Thyroid gland (tissue), 4 donors: Measurements from ENCODE around the gene ZNF280B. TPM values are rescaled to one million over a fixed set of nuclear protein-coding genes. Genes with fewer than 3 reads are reported as not detected.
A peak's percentile ranks its signal among the peaks of the same experiment; 100 is the strongest.

Experiments used
- DNase-seq, 2 donors: peaks; one replicate each; pipeline ENCODE4 v3.0.0-alpha.2; 2019
- H3K27ac ChIP-seq, 3 donors: fragments of 200-600 bp; sonication (generic); 1 replicate in 2 of 3; 2 replicates in 1 of 3; pipeline ENCODE4 v1.5.1; 2016 to 2019; ENCODE audit warnings: mild to moderate bottlenecking in 1 of 3, moderate library complexity in 1 of 3
- H3K27me3 ChIP-seq: fragments of 200-600 bp; sonication (generic); one replicate; pipeline ENCODE4 v1.5.1; 2019
- H3K36me3 ChIP-seq, 2 donors: fragments of 200-600 bp; sonication (generic); one replicate each; pipeline ENCODE4 v1.5.1; 2016 to 2019
- H3K4me1 ChIP-seq, 2 donors: fragments of 200-600 bp; sonication (generic); one replicate each; pipeline ENCODE4 v1.5.1; 2017 to 2019
- H3K4me3 ChIP-seq, 3 donors: fragments of 200-600 bp; sonication (generic); replicated peaks in 1 of 3; 1 replicate in 2 of 3; 2 replicates in 1 of 3; pipeline ENCODE4 v1.5.1; 2016; ENCODE audit warnings: mild to moderate bottlenecking in 1 of 3
- H3K9me3 ChIP-seq: fragments of 200-600 bp; sonication (generic); one replicate; pipeline ENCODE4 v1.5.1; 2017
- CTCF ChIP-seq, 6 experiments: fragments of 200-600 bp in 3 of 6; fragments of 450-650 bp in 3 of 6; sonication (generic) in 3 of 6; IDR thresholded peaks; one replicate each; pipeline ENCODE4 v1.5.1; 2016 to 2019; ENCODE audit warnings: antibody characterized with exemption in 6 of 6, mild to moderate bottlenecking in 2 of 6, inconsistent platforms in 1 of 6, moderate library complexity in 1 of 6
- POLR2A ChIP-seq, 2 donors: fragments of 450-650 bp; IDR thresholded peaks; one replicate each; pipeline ENCODE4 v1.6.1; 2017; ENCODE audit warnings: antibody characterized with exemption in 2 of 2, mild to moderate bottlenecking in 2 of 2, moderate library complexity in 1 of 2
- WGBS, 2 donors: methylation state at CpG; one replicate each; pipeline ENCODE4 v1.1.5; 2017; 5-methylcytosine and 5-hydroxymethylcytosine counted together
- intact Hi-C: fragments of 100-400 bp; cut with DNase I; formaldehyde crosslinking; loops from one replicate; pipeline ENCODE4 v1.15.1; 2023
- total RNA-seq, 4 donors: library from RNA; depleted of rRNA; stranded (reverse); fragments of >200 nt; gene quantifications; one replicate each; pipeline ENCODE4 v1.2.3, GENCODE V29; 2016

ZNF280B gene
- total RNA-seq, 4 donors from 2014 or later = 2.2 to 3.1 (median 2.5) TPM

GRCh38 chr22:22521631-22522030 is 13.1 kb upstream of the ZNF280B start:
- TF ChIP-seq CTCF (IDR thresholded peaks at IDR 0.05) = no peak
- 87 to 89% methylated on average over 8 of the region's 8 CpGs for WGBS, 2 donors
- H3K27ac ChIP-seq = no peak overlapping the region
- no peaks in the 10 kb centered on the region for H3K36me3 ChIP-seq
- H3K4me1 ChIP-seq = no peaks in the 10 kb centered on the region
- H3K9me3 ChIP-seq = no peaks in the 10 kb centered on the region
- H3K4me3 ChIP-seq = no peak overlapping the region
- no peak for DNase-seq
- no peaks in the 10 kb centered on the region for H3K27me3 ChIP-seq
- intact Hi-C loops = no loop called here

GRCh38 chr22:22520667-22521602 is 12.4 kb upstream of the ZNF280B start:
- WGBS, 2 donors = 86 to 89% methylated on average over 12 of the region's 12 CpGs
- no peaks in the 10 kb centered on the region for H3K36me3 ChIP-seq
- H3K4me1 ChIP-seq = no peaks in the 10 kb centered on the region
- DNase-seq = no peak
- intact Hi-C loops = no loop called here
- TF ChIP-seq POLR2A (IDR thresholded peaks at IDR 0.05) (no peak), CTCF (IDR thresholded peaks at IDR 0.05) (no peak)
- no peak overlapping the region for H3K27ac ChIP-seq
- H3K27me3 ChIP-seq = no peaks in the 10 kb centered on the region
- no peaks in the 10 kb centered on the region for H3K9me3 ChIP-seq
- H3K4me3 ChIP-seq = no peak overlapping the region

GRCh38 chr22:22520020-22520656 is 11.6 kb upstream of the ZNF280B start, which contains the start of gene ZNF280A:
ZNF280A (minus strand) TSS chr22:22520270; CDS start chr22:22515630, 4,640 bp downstream.
- no peak for TF ChIP-seq POLR2A (IDR thresholded peaks at IDR 0.05)
- TF ChIP-seq CTCF (IDR thresholded peaks at IDR 0.05) = peak in 1 of 6 experiments; percentile 10
- Histone ChIP-seq H3K4me3 (no peak within 1 kb of the TSS), H3K36me3 (no peaks in the 10 kb centered on the region), H3K27ac (no peak within 1 kb of the TSS), H3K27me3 (no peaks in the 10 kb centered on the region), H3K9me3 (no peaks in the 10 kb centered on the region), H3K4me1 (no peaks in the 10 kb centered on the region)
- peak in 1 of 2 donors; percentile 3 for DNase-seq
- intact Hi-C loops = no loop called here
- WGBS, 2 donors = 71 to 73% methylated on average over 12 of the region's 12 CpGs

- TF ChIP-seq CTCF (IDR thresholded peaks at IDR 0.05) = no peak
- no peak for TF ChIP-seq POLR2A (IDR thresholded peaks at IDR 0.05)
- no peaks in the 10 kb centered on the region for H3K9me3 ChIP-seq
- H3K27ac ChIP-seq = no peak overlapping the region
- H3K36me3 ChIP-seq = no peaks in the 10 kb centered on the region
- intact Hi-C loops = no loop called here
- peaks cover 0 to under 1% of the 10 kb centered on the region in 2 donors for H3K4me1 ChIP-seq
- WGBS, 2 donors = 70 to 71% methylated on average over 5 of the region's 5 CpGs
- DNase-seq = no peak
- H3K4me3 ChIP-seq = no peak overlapping the region
- no peaks in the 10 kb centered on the region for H3K27me3 ChIP-seq
Measured at GRCh38 chr22:22519591-22519990, 11.0 kb upstream of the ZNF280B start.

GRCh38 chr22:22516992-22517391 is 8.4 kb upstream of the ZNF280B start:
- DNase-seq = no peak
- H3K36me3 ChIP-seq = no peaks in the 10 kb centered on the region
- TF ChIP-seq CTCF (IDR thresholded peaks at IDR 0.05) (no peak), POLR2A (IDR thresholded peaks at IDR 0.05) (no peak)
- no peaks in the 10 kb centered on the region for H3K9me3 ChIP-seq
- peaks cover 0 to 2% of the 10 kb centered on the region in 2 donors for H3K4me1 ChIP-seq
- WGBS, 2 donors = 74 to 79% methylated on average over 4 of the region's 4 CpGs
- H3K27me3 ChIP-seq = no peaks in the 10 kb centered on the region
- no peak overlapping the region for H3K27ac ChIP-seq
- H3K4me3 ChIP-seq = no peak overlapping the region
- intact Hi-C loops = no loop called here
